MCF 10A (cell line): ENCODE results near the gene TRIM72. TPM values are rescaled to one million over a fixed set of nuclear protein-coding genes. Genes with fewer than 3 reads are reported as not detected.

Source experiments
- BruUV-seq: library from RNA; stranded (reverse); fragments of 400-500 nt; replicated peaks from 2 replicates; lab custom pipeline; 2021; lab: Mats Ljungman, UMichigan
- CTCF ChIA-PET: fragments of 300-600 bp; sonication (Branson Sonifier 250); formaldehyde crosslinking; extraction: SDS; loops from one replicate; lab custom pipeline; 2021; ENCODE audit warnings: antibody characterized with exemption, inconsistent platforms; lab: Yijun Ruan, JAX
- POLR2A ChIA-PET: fragments of 300-600, 350-650 bp; sonication (Branson Sonifier 250); formaldehyde crosslinking; extraction: SDS; loops from one replicate; lab custom pipeline; 2020; ENCODE audit warnings: antibody characterized with exemption, inconsistent platforms; lab: Yijun Ruan, JAX
- DNase-seq: peaks from one replicate; pipeline ENCODE4 v3.0.0-alpha.2; 2018; ENCODE audit not compliant: unreplicated experiment
- H3K27ac Mint-ChIP-seq: one replicate; pipeline ENCODE4 v1.8.0; 2022; ENCODE audit warnings: mild to moderate bottlenecking, low read depth, mixed read lengths; ENCODE audit not compliant: unreplicated experiment
- H3K27me3 Mint-ChIP-seq: one replicate; pipeline ENCODE4 v1.8.0; 2022; ENCODE audit warnings: mixed read lengths; ENCODE audit not compliant: insufficient read depth, unreplicated experiment
- H3K36me3 Mint-ChIP-seq: one replicate; pipeline ENCODE4 v1.8.0; 2022; ENCODE audit warnings: mild to moderate bottlenecking, moderate library complexity, mixed read lengths; ENCODE audit not compliant: insufficient read depth, unreplicated experiment
- H3K4me1 Mint-ChIP-seq: one replicate; pipeline ENCODE4 v1.8.0; 2022; ENCODE audit warnings: mixed read lengths; ENCODE audit not compliant: insufficient read depth, unreplicated experiment
- H3K4me3 Mint-ChIP-seq: one replicate; pipeline ENCODE4 v1.8.0; 2022; ENCODE audit warnings: mild to moderate bottlenecking, moderate library complexity, mixed read lengths; ENCODE audit not compliant: unreplicated experiment
- H3K9me3 Mint-ChIP-seq: one replicate; pipeline ENCODE4 v1.8.0; 2022; ENCODE audit warnings: mixed read lengths; ENCODE audit not compliant: unreplicated experiment
- intact Hi-C: fragments of 100-400 bp; cut with micrococcal nuclease; formaldehyde crosslinking; loops from 2 replicates; pipeline ENCODE4 v1.14.1; 2022
- total RNA-seq: library from RNA; stranded (reverse); gene quantifications from 2 replicates; pipeline ENCODE4 v1.2.3, GENCODE V29; 2022
- TF ChIP-seq, protein P1 (sequence below): fragments of 200-600 bp; IDR thresholded peaks from one replicate; pipeline ENCODE4 v1.8.0; 2022; ENCODE audit warnings: antibody characterized with exemption, mild to moderate bottlenecking; ENCODE audit not compliant: unreplicated experiment

Gene TRIM72
- total RNA-seq, 1 experiment from 2014 or later = not detected

DNA sequence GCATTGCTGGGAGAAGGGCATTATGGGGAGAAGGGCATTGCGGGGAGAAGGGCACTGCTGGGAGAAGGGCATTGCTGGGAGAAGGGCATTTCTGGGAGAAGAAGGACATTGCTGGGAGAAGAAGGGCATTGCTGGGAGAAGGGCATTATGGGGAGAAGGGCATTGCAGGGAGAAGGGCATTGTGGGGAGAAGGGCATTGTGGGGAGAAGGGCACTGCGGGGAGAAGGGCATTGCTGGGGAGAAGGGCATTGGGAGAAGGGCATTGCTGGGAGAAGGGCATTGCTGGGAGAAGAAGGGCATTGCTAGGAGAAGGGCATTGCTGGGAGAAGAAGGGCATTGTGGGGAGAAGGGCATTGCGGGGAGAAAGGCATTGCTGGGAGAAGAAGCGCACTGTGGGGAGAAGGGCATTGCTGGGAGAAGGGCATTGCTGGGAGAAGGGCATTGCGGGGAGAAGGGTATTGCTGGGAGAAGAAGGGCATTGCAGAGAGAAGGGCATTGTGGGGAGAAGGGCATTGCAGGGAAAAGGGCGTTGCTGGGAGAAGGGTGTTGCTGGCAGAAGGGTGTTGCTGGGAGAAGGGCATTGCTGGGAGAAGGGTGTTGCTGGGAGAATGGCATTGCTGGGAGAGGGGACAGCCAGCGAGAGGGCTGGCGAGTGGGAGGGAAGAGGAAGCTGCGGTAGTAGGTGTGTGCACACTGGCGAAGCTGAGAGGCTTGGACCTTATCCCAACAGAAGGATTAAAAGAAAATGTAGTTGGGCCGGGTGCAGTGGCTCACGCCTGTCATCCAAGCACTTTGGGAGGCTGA, 7.6 kb downstream of the TRIM72 start:
- no peaks in the 10 kb centered on the region for H3K9me3 Mint-ChIP-seq
- no peaks in the 10 kb centered on the region for H3K36me3 Mint-ChIP-seq
- H3K27me3 Mint-ChIP-seq = peaks cover 20% of the 10 kb centered on the region
- ChIA-PET POLR2A (no interaction called here), CTCF (no interaction called here)
- no TSS peak for BruUV-seq
- H3K4me3 Mint-ChIP-seq = no peak overlapping the region
- no peak overlapping the region for H3K27ac Mint-ChIP-seq
- DNase-seq = no peak
- TF ChIP-seq, protein P1, sequence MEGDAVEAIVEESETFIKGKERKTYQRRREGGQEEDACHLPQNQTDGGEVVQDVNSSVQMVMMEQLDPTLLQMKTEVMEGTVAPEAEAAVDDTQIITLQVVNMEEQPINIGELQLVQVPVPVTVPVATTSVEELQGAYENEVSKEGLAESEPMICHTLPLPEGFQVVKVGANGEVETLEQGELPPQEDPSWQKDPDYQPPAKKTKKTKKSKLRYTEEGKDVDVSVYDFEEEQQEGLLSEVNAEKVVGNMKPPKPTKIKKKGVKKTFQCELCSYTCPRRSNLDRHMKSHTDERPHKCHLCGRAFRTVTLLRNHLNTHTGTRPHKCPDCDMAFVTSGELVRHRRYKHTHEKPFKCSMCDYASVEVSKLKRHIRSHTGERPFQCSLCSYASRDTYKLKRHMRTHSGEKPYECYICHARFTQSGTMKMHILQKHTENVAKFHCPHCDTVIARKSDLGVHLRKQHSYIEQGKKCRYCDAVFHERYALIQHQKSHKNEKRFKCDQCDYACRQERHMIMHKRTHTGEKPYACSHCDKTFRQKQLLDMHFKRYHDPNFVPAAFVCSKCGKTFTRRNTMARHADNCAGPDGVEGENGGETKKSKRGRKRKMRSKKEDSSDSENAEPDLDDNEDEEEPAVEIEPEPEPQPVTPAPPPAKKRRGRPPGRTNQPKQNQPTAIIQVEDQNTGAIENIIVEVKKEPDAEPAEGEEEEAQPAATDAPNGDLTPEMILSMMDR = no peak
- intact Hi-C loops = no loop called here
- no peaks in the 10 kb centered on the region for H3K4me1 Mint-ChIP-seq

DNA sequence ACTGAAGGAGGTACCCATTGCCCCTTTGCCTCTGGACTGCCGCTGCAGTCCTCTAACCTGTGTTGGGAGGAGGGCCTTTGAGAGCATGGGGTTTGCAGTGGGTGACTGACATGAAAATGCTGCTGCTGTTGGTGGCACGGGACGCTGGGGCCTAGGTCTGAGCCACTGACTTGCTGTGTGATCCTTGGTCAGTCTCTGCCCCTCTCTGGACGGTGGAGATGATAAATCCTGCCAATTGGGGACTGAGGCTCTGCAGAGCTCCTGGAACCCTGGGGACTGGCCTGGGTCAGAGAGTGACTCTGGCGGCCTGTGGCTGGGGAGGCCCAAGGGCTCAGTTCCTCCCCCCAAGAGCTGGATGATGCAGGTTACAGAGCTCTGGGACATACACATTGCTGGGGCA, 9.1 kb downstream of the TRIM72 start:
- no peaks in the 10 kb centered on the region for H3K9me3 Mint-ChIP-seq
- no peak overlapping the region for H3K27ac Mint-ChIP-seq
- ChIA-PET POLR2A (no interaction called here), CTCF (interaction anchor here (0.5 kb wide), 1 partner anchor 195 kb away, joined by 3 read pairs; no protein-coding TSS in a partner anchor)
- no peak overlapping the region for H3K4me3 Mint-ChIP-seq
- DNase-seq = no peak
- peaks cover 12% of the 10 kb centered on the region for H3K27me3 Mint-ChIP-seq
- no TSS peak for BruUV-seq
- H3K36me3 Mint-ChIP-seq = no peaks in the 10 kb centered on the region
- TF ChIP-seq, protein P1 = no peak
- no peaks in the 10 kb centered on the region for H3K4me1 Mint-ChIP-seq
- intact Hi-C loops = no loop called here

DNA sequence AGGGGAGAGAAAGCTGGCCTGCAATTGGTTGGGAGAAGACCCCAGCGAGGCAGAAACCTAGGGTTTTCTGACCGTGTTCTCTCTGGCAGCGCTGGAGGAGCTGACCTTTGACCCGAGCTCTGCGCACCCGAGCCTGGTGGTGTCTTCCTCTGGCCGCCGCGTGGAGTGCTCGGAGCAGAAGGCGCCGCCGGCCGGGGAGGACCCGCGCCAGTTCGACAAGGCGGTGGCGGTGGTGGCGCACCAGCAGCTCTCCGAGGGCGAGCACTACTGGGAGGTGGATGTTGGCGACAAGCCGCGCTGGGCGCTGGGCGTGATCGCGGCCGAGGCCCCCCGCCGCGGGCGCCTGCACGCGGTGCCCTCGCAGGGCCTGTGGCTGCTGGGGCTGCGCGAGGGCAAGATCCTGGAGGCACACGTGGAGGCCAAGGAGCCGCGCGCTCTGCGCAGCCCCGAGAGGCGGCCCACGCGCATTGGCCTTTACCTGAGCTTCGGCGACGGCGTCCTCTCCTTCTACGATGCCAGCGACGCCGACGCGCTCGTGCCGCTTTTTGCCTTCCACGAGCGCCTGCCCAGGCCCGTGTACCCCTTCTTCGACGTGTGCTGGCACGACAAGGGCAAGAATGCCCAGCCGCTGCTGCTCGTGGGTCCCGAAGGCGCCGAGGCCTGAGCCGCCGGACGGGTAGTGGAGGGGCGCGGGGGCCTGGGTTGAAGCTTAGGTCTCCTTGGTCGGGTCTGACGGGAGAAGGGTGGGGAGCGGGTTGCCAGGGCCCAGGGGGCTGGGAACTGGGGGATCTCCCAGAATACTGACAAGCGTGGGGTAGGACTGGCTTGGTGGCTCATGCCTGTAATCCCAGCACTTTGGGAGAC, 10.4 kb downstream of the TRIM72 start:
- TF ChIP-seq, protein P1 = no peak
- H3K36me3 Mint-ChIP-seq = no peaks in the 10 kb centered on the region
- no peak overlapping the region for H3K27ac Mint-ChIP-seq
- H3K4me3 Mint-ChIP-seq = no peak overlapping the region
- peaks cover 12% of the 10 kb centered on the region for H3K27me3 Mint-ChIP-seq
- ChIA-PET POLR2A (no interaction called here), CTCF (no interaction called here)
- no peaks in the 10 kb centered on the region for H3K4me1 Mint-ChIP-seq
- DNase-seq = no peak
- intact Hi-C loops = no loop called here
- H3K9me3 Mint-ChIP-seq = no peaks in the 10 kb centered on the region
- no TSS peak for BruUV-seq

DNA sequence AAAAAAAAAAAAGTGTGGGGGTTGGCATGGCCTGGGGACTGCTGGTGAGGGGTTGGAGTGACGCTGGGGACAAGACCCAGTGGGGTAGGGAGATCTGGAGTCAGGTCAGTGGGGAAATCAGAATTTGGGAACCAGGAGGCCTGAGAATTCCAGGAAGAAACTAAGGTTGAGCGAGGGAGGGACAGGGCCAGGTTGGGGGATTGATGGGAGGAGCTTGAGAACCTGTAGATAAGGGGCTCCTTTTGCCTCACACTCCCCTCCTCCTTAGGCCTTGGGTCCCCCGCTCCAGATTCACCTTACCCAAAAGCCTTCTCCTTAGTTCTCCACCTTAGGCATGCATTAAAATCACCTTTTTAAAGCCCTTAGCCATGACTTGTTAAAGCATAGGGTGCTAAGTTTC, 11.3 kb downstream of the TRIM72 start:
- ChIA-PET POLR2A (interaction anchor here (0.7 kb wide), 1 partner anchor 132 kb away, joined by 3 read pairs; no protein-coding TSS in a partner anchor), CTCF (no interaction called here)
- Mint-ChIP-seq H3K9me3 (no peaks in the 10 kb centered on the region), H3K4me3 (no peak overlapping the region), H3K27me3 (peaks cover 12% of the 10 kb centered on the region), H3K36me3 (no peaks in the 10 kb centered on the region), H3K27ac (no peak overlapping the region), H3K4me1 (no peaks in the 10 kb centered on the region)
- no TSS peak for BruUV-seq
- DNase-seq = no peak
- intact Hi-C loops = no loop called here
- TF ChIP-seq, protein P1 = no peak
